ENCODE measurements around the gene CRISPLD2. TPM values are rescaled to one million over a fixed set of nuclear protein-coding genes. Genes with fewer than 3 reads are reported as not detected.

CRISPLD2 gene
- total RNA-seq, 2 experiments from 2014 or later, result 0.19 to 0.41 TPM

Other genes starting within 250 kb of the CRISPLD2 start
- 100 to 1,000 TPM; 358 to 364 TPM for gene COTL1, start 201.9 kb upstream of the CRISPLD2 start, total RNA-seq
- 10 to 100 TPM; 56.1 to 56.8 TPM for gene KLHL36, start 171.5 kb upstream of the CRISPLD2 start, total RNA-seq
- 100 to 1,000 TPM; 105 to 108 TPM for gene USP10, start 120.0 kb upstream of the CRISPLD2 start, total RNA-seq
- 10 to 100 TPM; 23.5 to 25.1 TPM for gene ZDHHC7, start 191.6 kb downstream of the CRISPLD2 start, total RNA-seq
- 10 to 100 TPM; 15.7 to 15.9 TPM for gene KIAA0513, start 207.8 kb downstream of the CRISPLD2 start, total RNA-seq

Data from activated CD4-positive, alpha-beta memory T cell treated with anti-CD3 and anti-CD28 coated beads for 36 hours (primary cell).